Fibroblast of pulmonary artery (primary cell): ENCODE measurements around the gene IL1RL1.

Experiments used
- DNase-seq: peaks from one replicate; pipeline ENCODE4 v3.0.0-alpha.2; 2010; ENCODE audit warnings: low read depth
- H3K4me3 ChIP-seq: replicated peaks from 2 replicates; pipeline ENCODE4 v1.5.1; 2011; ENCODE audit warnings: low read depth, mild to moderate bottlenecking, control low read depth, low read length, moderate library complexity
- CTCF ChIP-seq: IDR thresholded peaks from 2 replicates; pipeline ENCODE4 v1.5.1; 2011; ENCODE audit warnings: mild to moderate bottlenecking, control low read depth, low read length, inconsistent platforms; ENCODE audit errors: missing control alignments

IL1RL1 gene

DNA sequence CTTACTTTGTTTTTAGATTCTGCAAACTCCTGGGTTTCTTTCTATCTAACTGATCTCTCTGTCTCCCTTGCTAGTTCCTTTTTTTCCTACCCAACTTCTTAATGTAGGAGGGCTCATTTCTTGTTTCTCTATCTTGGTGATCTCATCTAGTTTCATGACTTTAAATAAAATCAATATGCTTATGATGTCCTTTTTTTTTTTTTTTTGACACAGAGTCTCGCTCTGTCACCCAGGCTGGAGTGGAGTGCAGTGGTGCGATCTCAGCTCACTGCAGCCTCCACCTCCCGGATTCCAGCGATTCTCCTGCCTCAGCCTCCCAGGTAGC is 42.2 kb upstream of the IL1RL1 start:
- no peak overlapping the region for H3K4me3 ChIP-seq
- no peak for DNase-seq
- no peak for TF ChIP-seq CTCF

GRCh38 chr2:102271844-102272243 is 39.5 kb upstream of the IL1RL1 start:
- TF ChIP-seq CTCF, result no peak
- DNase-seq, result no peak
- H3K4me3 ChIP-seq, result no peak overlapping the region

DNA sequence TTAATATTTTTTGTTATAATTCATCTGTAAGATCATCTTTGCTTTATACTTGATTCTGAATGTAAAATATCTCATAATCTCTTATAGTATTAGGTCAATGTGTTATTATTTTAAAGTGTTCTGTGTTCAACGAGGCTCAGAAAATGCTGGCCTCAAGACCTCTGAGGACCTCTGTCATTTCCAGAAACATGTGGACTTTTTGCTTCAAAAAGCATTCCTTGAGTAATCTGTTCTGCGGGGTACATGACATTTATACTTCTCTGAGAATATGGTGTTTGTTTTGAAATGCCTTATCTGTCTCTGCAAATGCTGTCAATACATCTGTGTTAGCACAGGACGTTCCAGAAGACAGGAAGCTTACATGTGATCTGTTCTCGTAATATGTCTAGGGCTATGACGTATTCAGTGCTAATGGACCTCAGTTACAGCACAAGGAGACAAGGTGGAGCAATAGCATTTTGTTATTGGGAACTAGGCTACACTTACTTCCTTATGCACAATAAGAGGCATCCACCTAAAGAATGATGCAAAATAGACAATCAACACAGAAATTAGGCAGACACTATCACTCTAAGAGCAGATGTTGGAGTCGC is 37.6 kb upstream of the IL1RL1 start:
- DNase-seq, result peak; percentile 99
- no peak overlapping the region for H3K4me3 ChIP-seq
- no peak for TF ChIP-seq CTCF

DNA sequence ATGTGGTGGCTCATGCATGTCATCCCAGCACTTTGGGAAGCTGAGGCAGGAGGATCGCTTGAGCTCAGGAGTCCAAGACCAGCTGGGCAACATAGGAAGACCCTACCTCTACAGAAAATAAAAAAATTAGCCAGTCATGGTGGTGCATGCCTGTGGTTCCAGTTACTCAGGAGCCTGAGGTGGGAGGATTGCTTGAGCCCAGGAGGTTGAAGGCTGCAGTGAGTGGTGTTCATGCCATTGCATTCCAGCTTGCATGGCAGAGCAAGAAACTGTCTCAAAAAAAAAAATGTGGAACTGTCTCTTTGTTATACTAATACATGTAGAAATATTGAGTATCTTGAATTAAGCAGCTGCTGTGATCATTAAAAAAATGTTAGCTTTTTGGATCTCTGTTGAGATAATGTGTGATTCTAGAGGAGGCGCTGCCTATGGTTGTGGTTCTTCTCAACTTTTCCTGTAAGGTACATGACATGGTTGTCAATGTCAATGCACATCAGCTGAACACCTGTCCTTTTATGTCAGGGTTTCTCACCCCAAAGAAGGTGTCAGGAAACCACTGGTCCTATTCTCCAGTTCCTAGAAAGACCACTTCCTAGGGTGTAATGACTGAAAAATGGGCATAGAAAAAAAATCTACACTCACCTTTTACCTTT is 34.7 kb upstream of the IL1RL1 start:
- no peak for TF ChIP-seq CTCF
- H3K4me3 ChIP-seq, result no peak overlapping the region
- DNase-seq, result no peak

DNA sequence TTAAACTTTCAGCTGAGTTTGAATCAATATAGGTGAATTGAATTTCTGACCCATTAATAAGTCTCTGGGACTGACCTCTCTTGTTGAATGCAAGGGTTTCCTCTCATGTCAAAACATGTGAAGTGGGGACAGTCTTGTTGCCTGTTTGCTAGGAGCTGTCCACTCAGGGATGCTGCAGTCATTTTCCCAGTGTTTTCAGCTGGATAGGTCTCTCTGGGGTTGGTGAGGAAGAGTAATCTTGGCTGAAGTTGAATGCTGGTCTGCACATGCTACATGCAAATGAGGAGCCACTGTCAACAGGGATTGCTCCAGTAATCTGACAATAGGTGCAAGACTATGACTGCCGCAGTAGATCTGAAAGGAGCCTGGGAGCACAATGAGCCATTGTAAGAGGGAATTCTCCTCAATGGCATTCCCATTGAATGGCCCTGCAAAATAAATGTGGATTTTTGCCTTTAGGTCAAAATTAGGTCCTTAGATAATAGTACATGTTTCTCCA is 34.1 kb upstream of the IL1RL1 start:
- no peak overlapping the region for H3K4me3 ChIP-seq
- no peak for TF ChIP-seq CTCF
- DNase-seq, result no peak

DNA sequence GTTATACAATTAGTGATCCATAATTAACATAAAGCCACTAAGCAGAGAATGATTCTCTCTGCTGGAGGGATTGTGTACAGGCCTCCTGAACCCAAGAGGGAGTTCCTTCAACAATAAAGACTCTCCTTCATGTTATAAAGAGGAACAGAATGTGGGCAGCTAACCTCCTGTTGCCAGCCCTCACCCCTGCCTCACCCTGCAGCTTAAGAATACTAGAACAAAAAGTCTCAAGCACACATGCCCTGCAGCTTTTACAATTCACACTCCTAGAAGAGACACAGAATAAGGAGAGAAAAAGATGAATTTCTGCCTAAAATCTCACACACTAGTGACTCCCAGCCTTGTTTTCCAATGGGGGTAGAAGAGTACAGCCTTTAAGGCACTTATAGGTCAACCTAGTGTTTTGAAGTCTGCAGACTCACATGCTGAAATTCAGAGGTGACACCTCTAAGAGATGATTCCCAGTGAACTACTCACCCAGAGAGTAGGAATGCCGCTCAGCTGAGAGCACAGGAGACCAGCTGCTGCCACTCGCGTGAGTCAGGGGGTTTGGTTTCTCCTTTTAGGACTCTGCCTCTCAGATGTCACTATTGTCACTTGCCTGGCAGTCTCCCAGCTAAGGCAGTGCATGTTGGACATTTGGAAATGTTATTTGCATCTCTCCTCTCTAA is 32.5 kb upstream of the IL1RL1 start:
- TF ChIP-seq CTCF, result no peak
- no peak for DNase-seq
- no peak overlapping the region for H3K4me3 ChIP-seq

- no peak overlapping the region for H3K4me3 ChIP-seq
- no peak for DNase-seq
- no peak for TF ChIP-seq CTCF
These were observed 32.0 kb upstream of the IL1RL1 start for GRCh38 chr2:102279391-102279735.
